Effector memory CD8-positive, alpha-beta T cell (primary cell): ENCODE measurements around the gene CFAP65.

Source experiments
- ATAC-seq: fragments of 150-1000 bp; cut with Tn5 transposase; replicated peaks from 2 replicates; pipeline ENCODE4 v1.10.0; 2021; ENCODE audit warnings: mild to moderate bottlenecking, moderate library complexity
- DNase-seq, 3 experiments: peaks; one replicate each; pipeline ENCODE4 v3.0.0; 2021
- H3K27ac Mint-ChIP-seq, 2 donors: one replicate each; pipeline ENCODE4 v1.8.0; 2022; ENCODE audit warnings: mild to moderate bottlenecking in 2 of 2, mixed read lengths in 2 of 2, moderate library complexity in 2 of 2
- H3K27me3 Mint-ChIP-seq, 2 donors: one replicate each; pipeline ENCODE4 v1.8.0; 2022; ENCODE audit warnings: mixed read lengths in 2 of 2
- H3K36me3 Mint-ChIP-seq: one replicate; pipeline ENCODE4 v1.8.0; 2022; ENCODE audit warnings: mild to moderate bottlenecking, moderate library complexity, mixed read lengths; ENCODE audit not compliant: insufficient read depth
- H3K4me1 Mint-ChIP-seq, 2 donors: one replicate each; pipeline ENCODE4 v1.8.0; 2022; ENCODE audit warnings: low read depth in 2 of 2, mixed read lengths in 2 of 2
- H3K4me3 Mint-ChIP-seq, 2 donors: one replicate each; pipeline ENCODE4 v1.8.0; 2022; ENCODE audit warnings: mild to moderate bottlenecking in 2 of 2, mixed read lengths in 2 of 2, moderate library complexity in 2 of 2
- H3K9me3 Mint-ChIP-seq, 2 donors: one replicate each; pipeline ENCODE4 v1.8.0; 2022; ENCODE audit warnings: mixed read lengths in 2 of 2

CFAP65 gene

GRCh38 chr2:218961651-218962570, 79.4 kb downstream of the CFAP65 start:
- peak overlapping the region in 1 of 2 donors; percentile 57 for H3K27ac Mint-ChIP-seq
- H3K9me3 Mint-ChIP-seq: peaks cover 0 to 6% of the 10 kb centered on the region in 2 donors
- ATAC-seq (no peak), DNase-seq (no peak)
- peaks cover 67 to 81% of the 10 kb centered on the region in 2 donors for H3K27me3 Mint-ChIP-seq
- peaks cover 3% of the 10 kb centered on the region for H3K36me3 Mint-ChIP-seq
- peaks cover 12 to 13% of the 10 kb centered on the region in 2 donors for H3K4me1 Mint-ChIP-seq
- peak overlapping the region; percentile 35 to 74 for H3K4me3 Mint-ChIP-seq

DNA sequence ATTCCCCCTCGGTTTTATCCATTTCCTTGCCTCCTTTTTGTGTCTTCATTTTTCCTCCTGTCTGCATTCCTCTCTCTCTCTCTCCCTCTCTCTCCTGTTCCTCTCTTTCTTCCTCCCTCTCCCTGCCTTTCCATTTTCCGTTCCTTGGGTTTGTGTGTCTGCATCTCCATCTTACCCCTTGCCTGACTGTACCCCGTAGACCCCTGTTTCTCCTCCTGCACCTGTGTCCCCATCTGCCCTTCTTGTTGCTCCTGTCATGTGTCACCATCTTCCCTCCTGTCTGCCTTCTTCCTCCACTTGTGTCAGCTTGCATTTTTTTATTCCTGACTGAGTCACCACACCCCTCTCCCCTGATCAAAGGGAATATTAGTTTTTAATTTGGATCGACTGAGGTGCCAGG, 80.1 kb downstream of the CFAP65 start:
- Mint-ChIP-seq H3K4me1 (peaks cover 12 to 13% of the 10 kb centered on the region in 2 donors), H3K9me3 (peaks cover 0 to 6% of the 10 kb centered on the region in 2 donors), H3K27me3 (peaks cover 61 to 88% of the 10 kb centered on the region in 2 donors), H3K27ac (no peak overlapping the region), H3K4me3 (peak overlapping the region; percentile 35 to 74), H3K36me3 (peaks cover 3% of the 10 kb centered on the region)
- no peak for DNase-seq
- no peak for ATAC-seq

GRCh38 chr2:218960309-218961165, 80.8 kb downstream of the CFAP65 start:
- Mint-ChIP-seq H3K36me3 (peaks cover 3% of the 10 kb centered on the region), H3K9me3 (peaks cover 0 to 6% of the 10 kb centered on the region in 2 donors), H3K4me1 (peaks cover 12 to 13% of the 10 kb centered on the region in 2 donors), H3K27me3 (peaks cover 61 to 90% of the 10 kb centered on the region in 2 donors), H3K27ac (no peak overlapping the region), H3K4me3 (peak overlapping the region; percentile 35 to 74)
- no peak for DNase-seq
- ATAC-seq: no peak

DNA sequence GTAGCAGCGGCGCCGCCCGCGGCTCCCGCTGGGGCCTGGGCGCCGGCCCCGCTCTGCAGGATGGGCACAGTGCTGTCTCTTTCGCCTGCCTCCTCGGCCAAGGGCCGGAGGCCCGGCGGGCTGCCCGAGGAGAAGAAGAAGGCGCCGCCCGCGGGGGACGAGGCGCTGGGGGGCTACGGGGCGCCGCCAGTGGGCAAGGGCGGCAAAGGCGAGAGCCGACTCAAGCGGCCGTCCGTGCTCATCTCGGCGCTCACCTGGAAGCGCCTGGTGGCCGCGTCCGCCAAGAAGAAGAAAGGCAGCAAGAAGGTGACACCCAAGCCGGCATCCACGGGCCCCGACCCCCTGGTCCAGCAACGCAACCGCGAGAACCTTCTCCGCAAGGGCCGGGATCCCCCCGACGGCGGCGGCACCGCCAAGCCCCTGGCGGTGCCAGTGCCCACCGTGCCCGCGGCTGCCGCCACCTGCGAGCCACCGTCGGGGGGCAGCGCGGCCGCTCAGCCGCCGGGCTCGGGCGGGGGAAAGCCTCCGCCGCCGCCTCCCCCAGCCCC, 81.5 kb downstream of the CFAP65 start:
- H3K27ac Mint-ChIP-seq: no peak overlapping the region
- no peak for DNase-seq
- peaks cover 12 to 13% of the 10 kb centered on the region in 2 donors for H3K4me1 Mint-ChIP-seq
- peaks cover 3% of the 10 kb centered on the region for H3K36me3 Mint-ChIP-seq
- no peak for ATAC-seq
- H3K9me3 Mint-ChIP-seq: peaks cover 0 to 6% of the 10 kb centered on the region in 2 donors
- H3K4me3 Mint-ChIP-seq: peak overlapping the region; percentile 69 to 72
- H3K27me3 Mint-ChIP-seq: peaks cover 61 to 90% of the 10 kb centered on the region in 2 donors

- peaks cover 0 to 6% of the 10 kb centered on the region in 2 donors for H3K9me3 Mint-ChIP-seq
- peaks cover 12 to 13% of the 10 kb centered on the region in 2 donors for H3K4me1 Mint-ChIP-seq
- H3K27me3 Mint-ChIP-seq: peaks cover 59 to 90% of the 10 kb centered on the region in 2 donors
- peaks cover 3% of the 10 kb centered on the region for H3K36me3 Mint-ChIP-seq
- H3K4me3 Mint-ChIP-seq: peak within 1 kb of the TSS; percentile 72 to 74
- ATAC-seq (peak; percentile 87), DNase-seq (peak; percentile 49 to 60 (median 51))
- no peak within 1 kb of the TSS for H3K27ac Mint-ChIP-seq
Measured at GRCh38 chr2:218959141-218959731, 82.1 kb downstream of the CFAP65 start, which contains the start of gene CDK5R2. Gene CDK5R2, plus strand, starts transcription at chr2:218959666. Its CDS starts 155 bp downstream, at chr2:218959821.

- Mint-ChIP-seq H3K36me3 (no peaks in the 10 kb centered on the region), H3K4me3 (peak overlapping the region; percentile 69 to 72), H3K27me3 (peaks cover 56 to 90% of the 10 kb centered on the region in 2 donors), H3K4me1 (peaks cover 7 to 9% of the 10 kb centered on the region in 2 donors), H3K9me3 (no peaks in the 10 kb centered on the region), H3K27ac (no peak overlapping the region)
- DNase-seq (no peak), ATAC-seq (no peak)
Measured at GRCh38 chr2:218958276-218958675, 83.0 kb downstream of the CFAP65 start.

DNA sequence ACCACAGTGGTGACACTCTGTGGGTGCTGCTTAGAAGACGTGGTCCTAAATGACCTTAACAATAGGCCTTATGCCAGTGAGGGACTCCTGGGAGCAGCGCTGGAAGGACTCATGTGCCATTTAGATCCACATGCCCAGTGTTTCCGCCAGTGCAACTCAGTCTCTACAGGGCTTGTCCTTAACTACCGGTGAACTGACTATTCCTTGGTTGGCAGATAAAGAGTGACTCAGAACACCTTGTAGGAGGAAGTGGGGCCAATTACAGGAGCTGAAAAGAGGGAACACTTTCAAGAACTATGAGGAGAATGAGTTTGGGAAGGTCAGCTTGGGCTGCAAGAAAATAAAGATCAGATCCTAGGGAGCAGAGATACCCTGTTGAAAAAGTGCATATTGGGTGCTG, 83.6 kb downstream of the CFAP65 start:
- H3K27me3 Mint-ChIP-seq: peaks cover 54 to 90% of the 10 kb centered on the region in 2 donors

DNA sequence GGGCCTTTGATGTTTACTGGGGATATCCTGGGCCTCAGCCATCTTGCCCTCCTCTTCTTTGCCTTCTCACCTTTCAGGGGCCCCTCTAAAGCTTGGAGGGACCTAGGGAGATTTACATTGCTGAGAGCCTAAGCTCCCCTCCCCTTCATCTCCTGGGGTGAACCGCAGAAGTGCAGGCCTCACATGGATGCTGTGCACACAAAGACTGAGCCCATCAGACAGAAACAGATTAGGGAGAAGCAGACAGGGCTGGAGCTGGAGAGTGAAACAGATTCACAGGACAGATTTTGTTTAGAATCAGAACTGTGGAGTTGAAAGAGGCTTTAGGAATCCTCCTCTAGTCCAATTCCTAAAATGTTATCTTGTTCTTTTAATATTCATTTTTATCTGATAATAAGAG, 85.3 kb downstream of the CFAP65 start:
- no peaks in the 10 kb centered on the region for H3K36me3 Mint-ChIP-seq
- H3K27me3 Mint-ChIP-seq: peaks cover 48 to 88% of the 10 kb centered on the region in 2 donors
- no peak for ATAC-seq
- DNase-seq: no peak
- no peak overlapping the region for H3K27ac Mint-ChIP-seq
- no peaks in the 10 kb centered on the region for H3K9me3 Mint-ChIP-seq
- H3K4me3 Mint-ChIP-seq: no peak overlapping the region
- H3K4me1 Mint-ChIP-seq: peaks cover 2 to 7% of the 10 kb centered on the region in 2 donors

More for the DNA sequence above, 83.6 kb downstream of the CFAP65 start:
- H3K9me3 Mint-ChIP-seq: no peaks in the 10 kb centered on the region
- H3K4me1 Mint-ChIP-seq: peaks cover 6 to 9% of the 10 kb centered on the region in 2 donors
- no peak for ATAC-seq
- DNase-seq: no peak
- no peaks in the 10 kb centered on the region for H3K36me3 Mint-ChIP-seq
- no peak overlapping the region for H3K27ac Mint-ChIP-seq
- no peak overlapping the region for H3K4me3 Mint-ChIP-seq

DNA sequence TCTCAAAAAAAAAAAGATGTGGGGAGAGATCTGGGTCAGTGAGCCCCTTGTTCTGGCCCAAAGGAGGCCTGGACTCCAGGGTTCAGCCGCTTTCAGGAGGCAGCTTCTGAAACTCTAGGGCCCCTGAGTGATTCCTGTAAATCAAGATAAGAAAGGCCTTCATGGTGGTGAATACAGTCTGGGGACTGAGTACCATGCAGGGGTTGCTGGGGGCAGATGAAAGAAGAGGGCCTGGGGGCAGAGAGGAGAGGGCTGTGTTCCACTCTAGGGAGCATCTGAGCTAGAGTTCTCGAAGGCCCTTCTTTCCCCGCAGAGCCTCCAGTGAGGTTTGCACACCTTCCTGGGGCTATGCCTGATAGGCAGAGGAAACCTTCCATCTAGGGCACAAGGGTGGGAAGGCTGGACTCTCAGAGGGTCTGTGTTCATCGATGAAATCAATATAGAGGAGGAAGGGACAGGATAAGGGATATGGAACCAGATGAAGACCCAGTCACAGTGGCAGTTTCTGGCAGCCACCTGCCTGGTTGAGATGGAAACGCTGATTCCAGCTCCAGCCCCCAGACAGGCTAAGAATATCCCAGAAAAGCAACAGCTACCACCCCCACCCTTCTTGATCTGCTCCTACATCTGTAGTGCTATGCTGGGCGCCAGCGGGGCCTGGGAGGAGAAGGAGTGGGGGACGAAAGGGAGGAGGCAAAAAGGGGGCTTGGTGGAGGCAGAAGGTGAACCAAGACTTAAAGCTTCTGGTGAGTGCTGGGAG, 86.6 kb downstream of the CFAP65 start:
- H3K27me3 Mint-ChIP-seq: peaks cover 52 to 90% of the 10 kb centered on the region in 2 donors
- ATAC-seq (no peak), DNase-seq (no peak)
- no peak overlapping the region for H3K27ac Mint-ChIP-seq
- no peaks in the 10 kb centered on the region for H3K36me3 Mint-ChIP-seq
- H3K9me3 Mint-ChIP-seq: no peaks in the 10 kb centered on the region
- H3K4me1 Mint-ChIP-seq: peaks cover 0 to 4% of the 10 kb centered on the region in 2 donors
- H3K4me3 Mint-ChIP-seq: no peak overlapping the region

GRCh38 chr2:218953366-218953954, 87.9 kb downstream of the CFAP65 start:
- Mint-ChIP-seq H3K4me1 (no peaks in the 10 kb centered on the region), H3K9me3 (no peaks in the 10 kb centered on the region), H3K4me3 (no peak overlapping the region), H3K27ac (no peak overlapping the region), H3K27me3 (peaks cover 44 to 79% of the 10 kb centered on the region in 2 donors), H3K36me3 (no peaks in the 10 kb centered on the region)
- ATAC-seq (no peak), DNase-seq (no peak)
